HFF-Myc (cell line): Measurements from ENCODE around the gene BTG1.
A peak's percentile ranks its signal among the peaks of the same experiment; 100 is the strongest.

Experiments used
- DNase-seq: peaks from one replicate; pipeline ENCODE4 v3.0.0-alpha.2; 2011; ENCODE audit warnings: low read depth; ENCODE audit errors: extremely low read depth
- H3K4me3 ChIP-seq: replicated peaks from 2 replicates; pipeline ENCODE4 v1.5.1; 2011; ENCODE audit warnings: low read depth, mild to moderate bottlenecking, control low read depth, low read length
- TF ChIP-seq, protein P1 (sequence below): IDR thresholded peaks from 2 replicates; pipeline ENCODE4 v1.5.1; 2012; ENCODE audit warnings: mild to moderate bottlenecking, low read depth, low read length, control low read depth; ENCODE audit errors: missing control alignments

BTG1 gene

DNA sequence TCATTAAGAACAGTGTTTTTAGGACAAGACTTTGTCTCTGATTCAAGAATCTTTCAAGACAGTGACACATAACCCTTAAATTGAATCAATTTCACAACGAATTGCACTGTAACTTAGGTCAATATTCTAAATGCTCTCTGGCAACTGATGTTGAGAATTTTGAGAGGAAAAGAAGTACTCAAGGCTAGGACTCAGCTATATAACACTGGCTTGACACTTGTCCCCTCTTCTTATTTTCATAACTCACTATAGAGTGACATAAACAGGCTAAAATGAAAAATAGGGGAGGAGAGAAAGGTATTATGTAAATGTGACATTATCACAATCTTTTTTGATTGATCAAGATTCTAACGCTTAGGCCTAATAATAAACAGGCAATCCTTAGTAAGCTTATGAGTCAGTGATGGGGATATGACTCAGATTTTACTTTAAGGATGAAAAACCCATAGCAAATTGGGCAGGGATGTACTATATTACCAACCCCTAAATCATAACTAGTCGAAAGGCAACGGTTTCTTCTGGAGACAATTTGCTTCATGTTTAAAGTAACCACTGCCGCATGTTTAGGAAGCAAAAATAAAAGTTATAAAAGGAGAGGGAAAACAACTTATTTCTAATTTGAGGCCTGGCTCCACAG lies 10.9 kb downstream of the BTG1 start:
- TF ChIP-seq, protein P1, sequence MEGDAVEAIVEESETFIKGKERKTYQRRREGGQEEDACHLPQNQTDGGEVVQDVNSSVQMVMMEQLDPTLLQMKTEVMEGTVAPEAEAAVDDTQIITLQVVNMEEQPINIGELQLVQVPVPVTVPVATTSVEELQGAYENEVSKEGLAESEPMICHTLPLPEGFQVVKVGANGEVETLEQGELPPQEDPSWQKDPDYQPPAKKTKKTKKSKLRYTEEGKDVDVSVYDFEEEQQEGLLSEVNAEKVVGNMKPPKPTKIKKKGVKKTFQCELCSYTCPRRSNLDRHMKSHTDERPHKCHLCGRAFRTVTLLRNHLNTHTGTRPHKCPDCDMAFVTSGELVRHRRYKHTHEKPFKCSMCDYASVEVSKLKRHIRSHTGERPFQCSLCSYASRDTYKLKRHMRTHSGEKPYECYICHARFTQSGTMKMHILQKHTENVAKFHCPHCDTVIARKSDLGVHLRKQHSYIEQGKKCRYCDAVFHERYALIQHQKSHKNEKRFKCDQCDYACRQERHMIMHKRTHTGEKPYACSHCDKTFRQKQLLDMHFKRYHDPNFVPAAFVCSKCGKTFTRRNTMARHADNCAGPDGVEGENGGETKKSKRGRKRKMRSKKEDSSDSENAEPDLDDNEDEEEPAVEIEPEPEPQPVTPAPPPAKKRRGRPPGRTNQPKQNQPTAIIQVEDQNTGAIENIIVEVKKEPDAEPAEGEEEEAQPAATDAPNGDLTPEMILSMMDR = no peak
- DNase-seq = peak; percentile 62
- no peak overlapping the region for H3K4me3 ChIP-seq

DNA sequence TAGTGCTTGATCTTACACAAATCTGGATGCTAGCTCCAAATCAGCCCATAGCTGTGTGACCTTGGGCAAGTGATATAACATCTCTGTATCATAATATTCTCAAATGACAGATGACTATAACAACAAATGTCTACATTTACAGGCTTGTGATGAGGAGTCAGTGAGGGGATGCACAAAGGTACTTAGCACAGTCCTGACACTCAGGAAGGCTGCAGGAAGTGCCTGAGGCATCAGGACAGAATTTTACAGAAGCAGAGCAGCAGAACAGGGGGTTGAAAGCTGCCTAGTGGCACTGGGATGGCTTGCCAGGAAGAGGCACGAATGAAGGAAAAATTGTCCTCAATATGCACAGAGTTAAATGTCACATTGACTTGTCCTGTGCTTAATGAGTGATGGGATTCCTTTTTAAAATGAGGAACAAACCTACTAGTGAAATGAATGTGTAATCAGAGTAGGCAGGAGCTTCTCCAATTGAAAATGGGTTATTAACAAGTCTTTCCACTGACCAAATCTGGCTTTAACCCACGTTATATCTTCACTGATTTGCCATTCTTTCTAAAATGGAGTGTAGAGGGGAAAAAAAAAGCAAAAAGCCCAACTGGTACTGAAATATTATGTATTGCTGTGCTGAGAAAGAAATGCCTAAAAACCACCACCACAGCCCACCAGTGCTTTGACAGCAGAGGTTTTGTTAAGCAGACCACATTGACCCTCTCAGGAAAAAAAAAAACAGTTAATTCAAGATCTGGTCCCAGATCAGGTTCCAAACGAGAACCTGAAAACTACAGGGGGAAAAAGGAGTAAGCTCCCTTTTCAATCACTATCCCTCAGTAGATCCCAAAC lies 11.6 kb downstream of the BTG1 start:
- TF ChIP-seq, protein P1 = no peak
- no peak for DNase-seq
- H3K4me3 ChIP-seq = no peak overlapping the region

DNA sequence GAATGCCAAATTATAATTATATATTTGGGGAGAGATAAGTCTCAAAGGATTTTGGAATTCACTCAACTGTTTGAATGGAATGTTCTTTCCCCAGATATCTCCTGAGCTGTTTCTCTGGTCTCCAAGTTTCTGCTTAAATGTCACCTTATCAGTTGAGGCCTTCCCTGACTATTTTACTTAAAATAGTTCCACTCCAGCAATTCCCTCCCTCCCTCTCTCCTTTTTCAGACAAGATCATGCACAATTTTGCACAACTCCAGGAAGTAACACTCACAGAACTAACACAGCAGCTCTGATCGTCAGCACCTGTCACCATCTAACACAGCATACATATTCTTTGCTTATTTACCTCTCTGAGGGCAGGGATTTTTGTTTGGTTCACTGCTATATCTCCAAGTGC lies 12.5 kb downstream of the BTG1 start:
- no peak for DNase-seq
- TF ChIP-seq, protein P1 = no peak
- H3K4me3 ChIP-seq = no peak overlapping the region

DNA sequence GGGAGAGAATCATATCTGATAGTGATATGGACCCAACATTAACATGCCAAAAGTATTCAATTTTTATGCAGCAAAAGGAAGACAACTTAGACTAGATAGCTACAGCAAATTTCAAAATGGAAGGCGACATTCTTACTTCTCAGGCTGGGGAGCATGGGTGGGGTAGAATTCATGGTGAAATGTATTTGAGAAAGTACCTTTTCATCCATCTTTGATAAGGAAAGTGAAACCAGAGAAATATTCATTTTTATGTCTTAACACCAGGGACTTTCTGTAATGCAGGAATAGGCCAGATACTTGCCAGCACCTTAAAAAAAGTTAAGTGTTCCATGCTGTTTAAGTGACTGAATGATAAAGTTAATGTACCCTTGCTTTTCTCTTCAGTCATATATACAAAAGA lies 13.4 kb downstream of the BTG1 start:
- DNase-seq = no peak
- TF ChIP-seq, protein P1 = no peak
- no peak overlapping the region for H3K4me3 ChIP-seq

DNA sequence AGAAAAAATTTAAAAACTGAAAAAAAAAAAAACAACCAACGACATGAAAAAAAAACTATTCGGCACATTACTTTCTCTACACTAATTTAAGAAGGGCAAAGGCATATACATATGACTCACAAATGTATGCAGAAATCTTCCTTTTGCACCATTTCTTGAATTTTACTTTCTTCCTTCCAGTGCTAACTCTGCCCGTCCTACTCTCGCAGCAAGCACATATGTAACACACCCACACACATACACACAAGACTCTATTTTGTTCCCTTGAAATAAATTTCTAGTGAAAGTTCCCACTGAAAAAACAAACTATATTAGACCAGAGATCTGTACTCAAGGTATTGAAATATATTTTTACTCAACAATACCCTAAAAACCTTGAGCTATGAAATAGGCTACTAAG lies 14.6 kb downstream of the BTG1 start:
- TF ChIP-seq, protein P1 = no peak
- DNase-seq = no peak
- H3K4me3 ChIP-seq = no peak overlapping the region

DNA sequence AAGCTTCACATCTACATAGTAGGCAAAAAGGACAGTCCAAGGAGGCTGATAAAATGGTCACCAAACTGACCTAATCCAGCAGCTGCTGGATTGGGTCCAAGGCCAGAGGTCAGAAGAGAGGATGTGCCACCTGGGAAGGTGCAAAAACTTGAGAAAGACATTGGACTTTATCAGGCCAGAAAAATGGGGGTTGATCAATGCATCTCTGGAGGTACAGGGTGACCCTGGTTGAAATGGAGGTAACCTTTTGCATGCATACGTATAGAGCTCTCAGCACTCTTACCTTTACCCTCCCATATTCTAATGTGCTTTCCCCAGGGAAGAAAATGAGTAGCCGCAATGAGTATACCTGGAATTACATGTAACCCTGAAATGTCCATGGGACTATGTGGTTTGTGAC lies 16.0 kb downstream of the BTG1 start:
- DNase-seq = no peak
- TF ChIP-seq, protein P1 = no peak

DNA sequence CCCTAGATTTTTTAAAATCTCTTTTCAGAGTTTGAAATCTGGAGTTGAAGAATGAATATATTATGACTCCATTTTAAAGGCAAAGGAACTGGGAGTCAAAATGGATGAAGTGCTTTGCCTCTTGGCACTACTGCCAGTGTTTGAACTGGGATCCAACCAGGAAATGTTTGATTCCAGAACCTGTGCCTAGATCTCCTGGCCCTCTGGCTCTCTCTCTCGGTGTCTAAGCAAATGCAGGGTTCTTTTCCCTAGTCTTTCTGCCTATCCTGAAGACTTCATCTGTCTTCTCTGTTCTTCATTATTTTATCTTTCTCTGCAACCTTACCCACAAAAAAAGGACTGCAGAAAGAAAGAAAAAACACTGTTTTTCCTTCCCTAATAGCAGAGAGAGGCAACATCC lies 17.0 kb downstream of the BTG1 start:
- H3K4me3 ChIP-seq = no peak overlapping the region
- TF ChIP-seq, protein P1 = no peak
- no peak for DNase-seq

More for the DNA sequence above, 16.0 kb downstream of the BTG1 start:
- H3K4me3 ChIP-seq = no peak overlapping the region
